ENCODE results near the gene PHLDB1.

Gene PHLDB1

DNA sequence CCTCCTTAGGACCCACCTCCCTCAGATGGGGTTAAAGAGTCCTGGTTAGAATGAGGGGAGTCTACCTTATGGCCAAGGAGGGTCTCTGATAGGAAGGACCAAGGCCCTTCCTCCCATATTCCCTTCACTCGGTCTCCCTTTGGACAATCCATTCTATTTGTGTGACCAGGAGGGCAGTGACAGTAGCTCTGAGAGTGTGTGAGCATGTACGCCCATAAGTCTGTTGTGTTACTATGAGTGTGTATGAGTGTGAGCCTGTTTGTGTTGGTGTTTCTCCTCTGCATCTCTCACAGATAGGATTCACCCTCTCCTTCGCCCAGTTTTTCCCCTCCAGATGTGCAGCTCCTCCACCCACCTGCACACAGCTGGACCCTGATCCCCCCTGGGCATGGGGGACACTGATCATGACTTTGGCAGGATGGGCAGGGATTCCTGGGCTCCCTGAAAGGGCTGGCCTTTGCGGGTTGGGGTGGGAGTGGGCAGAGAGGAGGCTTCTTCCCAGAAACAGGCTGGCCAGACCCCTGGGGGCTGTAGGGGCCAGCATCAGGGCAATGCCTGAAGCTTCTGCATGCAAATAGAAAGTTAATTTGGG, 14.5 kb downstream of the PHLDB1 start:
- no peak for DNase-seq (ENCODE audit: low spot score)

DNA sequence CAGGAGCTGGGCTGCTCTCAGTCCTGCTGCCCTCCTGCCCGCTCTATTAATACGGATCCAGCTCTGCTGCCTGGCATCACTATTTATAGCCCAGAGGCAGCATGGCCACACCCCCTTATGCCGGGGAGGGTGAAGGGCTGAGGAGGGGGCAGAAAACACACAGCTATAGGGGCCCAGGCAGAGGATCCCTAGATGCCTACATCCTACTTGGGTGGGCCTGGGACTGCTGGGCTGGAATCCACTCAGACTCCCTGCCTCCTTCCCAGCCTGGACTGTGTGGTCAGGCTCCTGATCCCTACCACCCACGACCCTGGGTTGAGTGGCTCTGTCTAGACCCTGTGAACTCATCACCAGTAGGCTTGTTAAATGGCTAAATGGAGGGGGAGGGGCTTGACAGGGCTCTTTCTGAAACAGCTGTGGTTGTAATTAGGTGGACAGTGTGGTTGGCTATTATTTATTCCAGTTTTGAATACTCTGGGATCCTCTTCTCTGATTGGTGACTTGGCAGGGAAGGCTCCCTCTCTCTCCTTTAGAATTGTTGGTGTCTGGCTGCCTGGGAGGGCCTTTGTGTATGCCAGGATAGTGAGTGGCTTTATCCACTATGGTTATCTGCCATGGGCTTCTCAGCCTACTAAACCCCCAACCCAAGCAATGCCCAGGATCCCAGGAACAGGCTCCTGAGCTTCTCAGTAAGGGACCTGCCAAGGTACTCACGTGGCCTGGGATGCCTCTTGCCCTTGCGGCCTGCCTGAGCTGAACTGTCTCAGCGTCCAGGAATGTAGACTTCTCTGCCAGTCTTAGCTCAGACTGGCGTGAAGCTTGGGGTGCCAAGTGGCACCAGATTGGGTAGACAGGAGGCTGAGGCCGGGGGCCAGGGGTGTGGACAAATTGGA, 15.2 kb downstream of the PHLDB1 start:
- DNase-seq (ENCODE audit: low spot score), result no peak

DNA sequence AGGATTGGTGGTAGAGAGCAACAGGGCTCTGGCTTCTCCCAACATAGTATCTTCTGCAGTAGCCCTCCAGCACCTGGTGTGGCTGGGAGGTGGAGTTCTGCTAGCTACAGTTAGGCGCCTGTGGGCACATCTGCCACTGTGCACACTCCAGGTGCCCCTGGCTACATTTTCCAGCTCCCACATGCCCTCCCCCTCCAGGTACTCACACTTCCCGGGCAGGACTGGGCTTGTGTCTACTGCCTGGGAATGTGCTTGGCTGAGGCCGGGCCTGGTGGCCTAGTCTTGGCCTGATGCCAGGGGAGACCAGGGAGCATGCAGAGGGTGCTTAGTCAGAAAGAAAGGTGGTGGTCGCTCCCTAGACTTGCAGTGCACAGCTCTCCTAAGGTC, 15.8 kb downstream of the PHLDB1 start:
- DNase-seq (ENCODE audit: low spot score), result no peak

DNA sequence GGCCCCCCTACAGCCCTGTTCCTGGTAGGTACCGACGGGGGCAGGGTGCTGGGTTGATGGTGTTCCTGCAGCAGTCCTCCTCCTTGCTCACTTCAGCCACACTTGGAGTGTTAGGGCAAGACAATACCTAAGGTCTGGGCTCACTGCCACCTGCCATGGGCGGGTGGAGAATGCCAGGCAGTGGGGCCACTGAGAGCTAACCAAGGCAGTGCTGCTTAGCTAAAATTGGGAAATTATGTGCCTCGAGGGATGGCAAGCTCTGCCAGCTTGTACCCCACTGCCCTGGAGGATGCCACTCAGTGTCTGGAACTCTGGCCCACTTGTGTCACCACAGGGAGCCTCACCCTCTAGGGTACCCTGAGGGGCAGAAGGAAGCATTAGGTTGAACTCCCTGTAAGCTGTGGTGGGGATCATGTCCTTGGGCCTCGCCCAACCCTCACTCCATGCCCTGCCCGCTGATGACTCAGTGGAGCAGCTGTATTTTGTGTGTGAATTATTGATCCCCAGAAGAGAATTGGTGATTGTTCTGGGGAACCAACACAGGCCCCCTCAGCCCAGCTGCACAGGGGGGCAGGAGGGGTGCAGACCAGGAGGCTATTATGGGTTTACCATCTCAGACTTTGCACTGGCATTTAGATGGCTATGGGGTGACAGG, 17.7 kb downstream of the PHLDB1 start:
- DNase-seq (ENCODE audit: low spot score), result peak; percentile 70

DNA sequence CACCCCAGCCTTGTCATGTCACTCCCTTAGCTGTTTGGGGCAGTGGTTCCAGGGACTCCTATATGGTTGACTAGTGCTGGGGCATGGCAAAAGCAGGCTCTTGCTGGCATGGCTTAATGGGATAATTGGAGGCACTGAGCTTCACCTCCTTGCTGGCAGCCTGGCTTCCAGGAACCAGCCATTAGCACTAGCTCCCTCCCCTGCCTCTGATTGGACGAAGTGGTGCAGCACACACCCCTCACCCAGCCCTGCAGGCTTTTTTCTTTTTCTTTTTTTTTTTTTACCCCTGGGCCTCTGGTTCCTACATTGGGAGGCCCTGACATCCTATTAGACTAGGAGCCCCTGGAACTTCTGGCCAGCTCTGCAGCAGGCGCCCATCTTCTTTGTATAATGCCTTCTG, 18.6 kb downstream of the PHLDB1 start:
- DNase-seq (ENCODE audit: low spot score), result no peak

DNA sequence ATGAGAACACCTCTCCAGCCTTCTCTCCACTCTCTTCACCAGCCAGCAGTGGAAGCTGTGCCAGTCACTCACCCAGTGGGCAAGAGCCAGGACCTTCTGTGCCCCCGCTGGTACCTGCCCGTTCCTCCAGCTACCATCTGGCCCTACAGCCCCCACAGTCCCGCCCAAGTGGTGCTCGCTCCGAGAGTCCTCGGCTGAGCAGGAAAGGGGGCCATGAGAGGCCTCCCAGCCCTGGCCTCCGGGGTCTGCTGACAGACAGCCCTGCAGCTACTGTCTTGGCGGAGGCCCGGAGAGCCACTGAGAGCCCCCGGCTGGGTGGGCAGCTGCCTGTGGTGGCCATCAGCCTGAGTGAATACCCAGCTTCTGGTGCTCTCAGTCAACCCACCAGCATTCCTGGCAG, 20.2 kb downstream of the PHLDB1 start:
- DNase-seq (ENCODE audit: low spot score), result no peak

DNA sequence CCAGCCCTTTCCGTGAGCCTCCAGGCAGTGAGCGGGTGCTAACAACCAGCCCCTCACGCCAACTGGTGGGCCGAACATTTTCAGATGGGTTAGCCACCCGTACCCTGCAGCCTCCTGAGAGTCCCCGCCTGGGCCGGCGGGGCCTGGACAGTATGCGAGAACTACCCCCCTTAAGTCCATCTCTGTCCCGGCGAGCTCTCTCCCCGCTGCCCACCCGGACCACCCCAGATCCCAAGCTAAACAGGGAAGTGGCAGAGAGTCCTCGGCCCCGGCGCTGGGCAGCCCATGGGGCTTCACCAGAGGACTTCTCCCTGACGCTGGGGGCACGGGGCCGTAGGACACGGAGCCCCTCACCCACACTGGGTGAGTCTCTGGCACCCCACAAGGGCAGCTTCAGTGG, 20.6 kb downstream of the PHLDB1 start:
- DNase-seq (ENCODE audit: low spot score), result no peak

DNA sequence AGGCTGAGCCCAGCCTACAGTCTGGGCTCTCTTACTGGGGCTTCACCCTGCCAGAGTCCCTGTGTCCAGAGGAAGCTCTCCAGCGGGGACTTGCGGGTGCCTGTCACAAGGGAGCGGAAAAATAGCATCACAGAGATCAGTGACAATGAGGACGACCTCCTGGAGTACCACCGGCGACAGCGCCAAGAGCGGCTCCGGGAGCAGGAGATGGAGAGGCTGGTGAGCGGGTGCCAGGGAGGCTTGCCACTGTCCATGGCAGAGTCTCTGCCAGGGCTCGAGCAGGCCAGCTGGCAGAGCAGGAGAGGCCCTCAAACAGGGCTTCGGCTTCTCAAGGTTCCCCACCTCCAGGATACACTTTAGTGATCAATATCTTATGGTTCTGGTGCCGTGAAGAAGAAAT, 21.0 kb downstream of the PHLDB1 start:
- peak; percentile 59 for DNase-seq (ENCODE audit: low spot score)

DNA sequence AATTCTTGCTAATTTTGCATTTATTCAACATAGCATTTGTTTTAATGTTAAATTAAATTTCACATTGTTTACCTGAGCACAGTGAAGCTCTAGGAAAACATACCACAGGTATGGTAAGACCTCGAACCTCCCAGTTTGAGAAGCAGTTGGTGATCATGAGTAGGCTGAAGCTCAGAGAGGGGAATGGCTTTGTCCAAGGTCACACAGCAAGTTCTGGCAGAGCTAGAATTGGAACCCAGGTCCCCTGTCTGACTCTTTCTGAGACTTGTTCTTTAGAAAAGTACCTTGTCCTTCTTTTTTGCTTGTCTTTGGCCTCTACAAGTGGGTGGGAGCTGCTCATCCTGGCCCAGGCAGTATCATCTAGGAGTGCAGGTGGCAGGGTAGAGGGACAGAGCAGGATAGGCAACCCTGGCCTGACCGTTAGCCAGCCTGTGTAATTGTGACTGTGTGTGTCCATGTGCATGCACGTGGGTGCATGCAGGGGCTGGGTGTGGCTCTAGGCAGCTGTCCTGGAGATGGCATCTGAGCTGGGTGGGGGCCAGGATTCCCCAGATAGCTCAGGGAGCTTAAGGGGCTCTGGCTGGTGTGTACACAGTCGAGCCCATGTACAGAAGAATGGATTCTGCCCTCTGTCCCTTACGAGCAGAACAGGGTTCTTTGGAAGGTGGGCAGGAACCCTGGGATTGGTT, 21.6 kb downstream of the PHLDB1 start:
- DNase-seq (ENCODE audit: low spot score), result no peak

DNA sequence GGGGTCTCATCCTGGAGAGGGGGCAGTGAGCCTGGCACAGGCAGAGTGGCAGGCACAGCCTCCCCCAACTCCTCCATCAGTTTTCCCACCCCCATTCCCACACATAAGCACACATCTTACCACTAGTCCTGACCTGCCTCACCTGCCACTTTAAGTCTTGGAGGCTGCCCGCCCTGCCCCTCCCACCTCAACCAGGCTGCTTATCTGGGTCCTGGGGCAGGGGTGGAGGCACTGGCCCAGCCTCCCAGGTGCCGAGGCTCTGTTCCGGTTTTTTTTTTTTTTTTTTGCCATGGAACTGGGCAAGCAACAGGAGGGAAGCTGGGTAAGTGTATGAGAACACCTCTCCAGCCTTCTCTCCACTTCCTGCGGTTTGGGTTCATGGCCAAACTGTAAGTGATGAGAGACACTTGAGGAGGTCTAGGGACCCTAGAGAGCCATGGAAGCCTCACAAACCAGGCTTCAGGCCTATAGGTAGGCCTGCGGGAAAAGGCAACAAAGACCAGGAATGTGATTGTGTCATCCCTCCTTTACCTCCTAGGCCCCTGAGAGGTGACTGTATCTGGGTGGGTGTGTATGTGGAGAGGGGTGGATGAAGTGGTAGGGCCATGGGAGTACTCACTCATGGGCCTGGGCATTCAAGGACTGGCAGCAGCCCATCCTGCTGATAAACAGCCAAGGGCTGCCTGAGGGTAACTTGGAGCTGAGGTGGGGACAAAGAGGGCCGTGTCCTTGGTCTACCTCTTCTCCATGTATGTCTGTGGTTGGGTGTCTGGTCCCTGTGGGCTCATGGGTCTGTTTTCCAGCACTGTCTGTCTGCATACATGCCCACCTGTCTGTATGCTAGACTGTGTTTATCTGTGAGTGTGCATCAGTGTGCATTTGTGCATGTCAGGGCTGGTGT, 22.6 kb downstream of the PHLDB1 start:
- DNase-seq (ENCODE audit: low spot score), result no peak

DNA sequence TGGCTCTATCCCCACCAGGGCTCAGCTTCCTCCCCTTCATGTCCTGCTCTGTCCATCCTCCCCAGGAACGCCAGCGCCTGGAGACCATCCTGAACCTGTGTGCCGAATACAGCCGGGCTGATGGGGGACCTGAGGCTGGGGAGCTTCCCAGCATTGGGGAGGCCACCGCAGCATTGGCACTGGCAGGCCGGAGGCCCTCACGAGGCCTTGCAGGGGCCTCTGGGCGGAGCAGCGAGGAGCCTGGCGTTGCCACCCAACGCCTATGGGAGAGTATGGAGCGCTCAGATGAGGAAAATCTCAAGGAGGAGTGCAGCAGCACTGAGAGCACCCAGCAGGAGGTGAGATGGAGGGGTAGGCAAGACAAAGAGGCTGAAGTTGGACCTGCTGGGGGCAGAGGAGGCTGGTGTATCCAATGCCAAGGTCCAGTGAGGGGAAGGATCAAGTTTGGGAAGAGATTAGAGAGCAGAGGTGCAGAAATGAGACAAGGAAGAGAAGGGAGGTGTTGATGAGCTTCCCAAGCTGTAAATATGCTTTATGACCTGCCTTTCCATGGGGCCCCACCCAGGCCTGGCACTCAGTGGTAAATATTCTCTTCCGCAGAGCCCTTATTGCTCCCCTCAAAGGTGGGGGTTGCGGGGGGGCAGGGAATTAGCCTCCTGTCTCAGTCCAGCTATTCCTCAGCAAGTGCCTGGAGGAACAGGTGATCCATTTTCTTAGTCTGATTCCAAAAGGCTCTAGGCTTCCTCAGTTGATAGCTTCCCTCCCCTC, 23.9 kb downstream of the PHLDB1 start:
- DNase-seq (ENCODE audit: low spot score), result no peak

DNA sequence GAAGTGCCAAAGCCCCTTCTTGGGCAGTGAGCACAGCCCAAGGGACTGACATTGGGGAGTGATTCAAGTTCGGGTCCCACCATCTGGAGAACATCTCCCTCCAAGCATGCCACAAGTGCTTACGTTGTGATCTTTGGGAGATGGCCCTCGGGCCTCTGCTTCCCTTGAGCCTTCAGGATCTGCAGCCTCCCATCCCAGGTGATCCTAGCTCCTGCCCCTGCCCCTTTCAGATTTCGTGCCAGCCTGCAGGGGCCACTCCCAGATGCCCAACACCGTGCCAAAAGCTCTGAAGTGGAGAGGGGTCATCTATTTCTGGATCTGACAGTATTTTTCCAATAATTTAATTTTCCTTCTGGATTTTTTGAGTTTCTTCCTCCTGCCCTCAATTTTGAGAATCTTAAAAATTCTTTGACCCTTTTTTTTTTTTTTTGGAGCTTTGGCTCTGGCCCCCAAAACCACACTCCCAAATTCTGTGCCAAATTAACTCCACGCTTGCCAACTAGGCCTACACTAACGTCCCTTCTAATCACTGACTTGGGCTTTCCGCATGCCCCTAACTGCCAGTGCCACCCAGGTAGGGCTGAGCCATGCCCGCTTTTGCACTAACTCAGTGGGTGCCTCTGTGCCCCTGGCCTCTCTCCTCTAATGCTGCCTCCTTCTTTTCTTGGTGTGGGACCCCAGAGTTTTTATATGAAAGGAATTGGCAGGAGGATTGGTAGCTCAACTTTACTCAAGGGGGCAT, 25.3 kb downstream of the PHLDB1 start:
- no peak for DNase-seq (ENCODE audit: low spot score)

DNA sequence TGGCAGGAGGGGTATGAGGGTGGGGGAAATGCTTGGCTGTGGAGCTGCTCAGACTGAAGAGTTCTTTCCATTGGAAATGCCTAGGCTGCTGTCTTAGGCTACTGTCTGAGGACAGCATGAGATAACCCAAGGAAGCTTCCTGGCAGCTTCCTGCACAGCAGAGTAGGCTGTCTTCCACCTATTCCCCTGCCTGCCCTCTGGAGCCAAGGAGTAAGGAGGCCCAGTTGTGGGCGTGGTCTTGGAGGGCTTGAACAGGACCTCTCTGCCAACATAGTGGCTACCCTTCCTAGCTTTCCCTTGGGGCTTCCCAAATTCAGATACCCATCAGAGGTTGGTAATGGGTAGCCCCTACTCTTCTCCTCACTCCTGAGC, 25.9 kb downstream of the PHLDB1 start:
- DNase-seq (ENCODE audit: low spot score), result no peak

DNA sequence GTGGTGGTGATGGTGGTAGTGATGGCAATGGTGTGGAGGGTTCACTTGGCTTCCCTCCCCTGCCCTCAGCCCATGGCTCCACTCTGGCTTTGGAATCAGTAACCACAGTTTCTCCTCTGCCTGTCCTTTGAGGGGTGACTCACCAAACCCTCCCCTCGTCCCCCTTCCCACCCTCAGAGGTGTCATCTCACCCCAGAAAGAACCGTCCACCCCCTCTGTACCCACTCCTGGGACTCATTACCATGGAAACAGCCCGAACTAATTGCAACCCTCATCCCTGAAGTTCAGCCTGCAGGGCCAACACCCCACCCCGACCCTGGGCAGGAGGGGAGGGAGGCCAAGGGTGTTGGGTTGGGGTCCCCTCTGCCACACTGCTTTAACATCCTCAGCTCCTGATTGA, 26.6 kb downstream of the PHLDB1 start:
- no peak for DNase-seq (ENCODE audit: low spot score)

DNA sequence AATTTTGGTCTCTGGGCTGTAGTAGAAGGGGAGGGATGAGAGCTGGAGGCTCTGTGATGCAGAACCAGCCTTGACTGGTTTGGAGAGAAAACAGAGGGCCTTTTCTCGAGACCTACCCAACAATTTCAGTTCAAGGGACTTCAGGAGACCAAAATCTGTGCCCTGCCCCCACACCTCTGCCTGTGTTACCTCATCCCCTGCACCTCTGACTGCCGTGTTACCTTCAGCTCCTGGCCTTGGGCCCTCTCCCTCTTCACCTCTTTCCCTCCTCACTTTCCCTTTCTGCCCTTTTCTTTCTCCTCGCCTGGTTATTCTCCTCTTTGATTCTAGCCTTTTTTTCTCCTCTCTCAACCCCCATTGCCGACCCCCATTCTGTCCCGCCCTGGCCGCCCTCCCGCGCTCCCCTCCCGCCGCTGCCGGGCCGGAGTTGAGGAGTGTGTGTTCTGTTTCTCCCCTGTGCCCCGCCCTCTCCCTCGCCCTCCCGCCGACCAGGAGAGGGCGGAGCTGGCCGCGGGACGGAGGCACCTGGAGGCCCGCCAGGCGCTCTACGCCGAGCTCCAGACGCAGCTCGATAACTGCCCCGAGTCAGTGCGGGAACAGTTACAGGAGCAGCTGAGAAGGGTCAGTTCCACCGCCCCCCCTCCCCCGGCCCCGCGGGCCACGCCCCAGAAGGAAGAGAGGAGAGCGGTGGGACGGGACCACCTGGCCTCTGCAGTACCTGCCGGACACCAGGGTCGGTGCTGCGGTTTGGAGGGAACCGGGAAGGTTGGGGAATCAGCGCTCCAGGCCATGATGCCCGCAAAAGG, 27.2 kb downstream of the PHLDB1 start:
- peak; percentile 53 for DNase-seq (ENCODE audit: low spot score)

DNA sequence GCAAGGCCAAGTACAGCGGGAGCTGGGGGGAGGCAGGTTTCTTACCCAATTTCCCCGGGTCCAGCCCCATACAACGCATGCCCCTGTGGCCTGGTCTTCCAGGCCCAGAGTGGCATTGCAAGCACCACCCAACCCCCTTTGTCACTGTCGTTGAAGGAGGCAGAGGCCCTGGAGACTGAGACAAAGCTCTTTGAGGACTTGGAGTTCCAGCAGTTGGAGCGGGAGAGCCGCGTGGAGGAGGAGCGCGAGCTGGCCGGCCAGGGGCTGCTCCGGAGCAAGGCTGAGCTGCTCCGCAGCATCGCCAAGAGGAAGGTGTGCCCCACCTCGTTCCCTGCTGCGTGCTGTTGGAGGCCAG, 27.8 kb downstream of the PHLDB1 start:
- peak; percentile 55 for DNase-seq (ENCODE audit: low spot score)

DNA sequence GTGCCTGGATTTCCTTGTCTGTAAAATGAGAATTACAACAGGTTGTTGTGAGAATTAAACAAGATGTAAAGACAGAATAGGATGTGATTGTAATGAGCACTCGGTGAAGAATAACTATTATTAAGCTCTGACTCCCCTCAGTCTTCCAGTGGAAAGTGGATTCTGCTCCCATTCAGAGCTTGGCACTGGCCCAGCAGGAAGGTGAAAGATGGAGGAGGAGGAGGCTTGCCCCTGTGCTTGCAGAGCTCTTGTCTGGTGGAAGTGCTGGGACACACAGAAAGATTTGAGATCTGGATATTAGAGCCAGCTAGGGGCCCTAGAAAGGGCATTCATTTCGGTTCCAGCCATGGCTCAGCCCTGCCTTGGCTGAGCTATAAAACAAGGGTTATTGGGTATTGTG, 28.2 kb downstream of the PHLDB1 start:
- no peak for DNase-seq (ENCODE audit: low spot score)

DNA sequence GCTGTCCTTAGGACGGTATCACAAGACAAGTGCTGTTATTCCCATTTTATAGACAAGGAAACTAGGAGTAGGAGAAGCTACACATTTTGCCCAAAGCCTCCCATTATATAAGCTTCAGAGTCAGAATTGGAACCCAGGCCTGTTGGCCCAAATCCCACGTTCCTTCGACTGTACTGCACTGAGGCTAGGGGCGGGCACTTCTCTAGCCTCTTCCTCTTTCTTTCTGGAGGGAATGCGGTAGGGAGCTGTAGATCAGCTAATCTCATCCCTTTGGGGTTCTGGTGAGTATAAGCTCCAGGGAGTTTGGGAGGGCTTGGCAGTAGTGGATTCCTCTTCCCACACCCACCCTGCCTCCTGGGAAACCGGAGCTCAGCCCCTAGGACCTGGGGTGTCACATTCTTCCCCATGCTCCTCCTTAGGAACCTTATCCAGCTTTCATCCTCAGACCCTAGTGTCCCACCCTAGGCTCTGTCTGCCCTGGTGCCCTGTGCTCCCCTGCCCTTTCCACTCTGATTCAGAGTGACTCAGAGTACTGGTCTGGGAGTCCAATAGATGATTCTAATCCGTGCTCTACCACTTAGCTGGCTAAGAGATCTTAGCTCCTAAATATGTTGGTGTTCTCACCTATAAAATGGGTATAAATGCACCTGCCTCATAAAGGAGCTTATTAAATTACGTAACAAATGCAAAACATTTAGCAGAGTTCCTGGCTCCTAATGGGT, 29.3 kb downstream of the PHLDB1 start:
- no peak for DNase-seq (ENCODE audit: low spot score)

DNA sequence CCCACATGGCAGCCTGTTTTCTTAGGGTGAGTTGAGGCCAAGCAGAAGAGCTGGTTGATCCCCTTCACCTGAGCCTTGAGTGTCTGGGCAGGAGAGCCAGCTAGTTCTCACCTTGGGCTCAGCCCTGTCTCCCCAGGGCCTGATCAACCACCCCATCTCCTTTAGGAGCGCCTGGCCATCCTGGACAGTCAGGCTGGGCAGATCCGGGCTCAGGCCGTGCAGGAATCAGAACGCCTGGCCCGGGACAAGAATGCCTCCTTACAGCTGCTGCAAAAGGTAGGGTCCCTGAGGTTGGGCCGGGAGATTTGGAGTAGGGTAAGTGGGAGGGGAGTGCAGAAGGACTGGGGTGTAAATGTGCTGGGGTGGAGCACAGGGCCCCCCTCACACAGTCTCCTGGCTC, 31.3 kb downstream of the PHLDB1 start:
- DNase-seq (ENCODE audit: low spot score), result no peak
